ENCODE data around the gene LPXN.
"Not testable (repeated sequence)": the region's sequence is repeated elsewhere in the genome, so short reads cannot be mapped to it uniquely, and the experiment has no call there.

Gene LPXN

DNA sequence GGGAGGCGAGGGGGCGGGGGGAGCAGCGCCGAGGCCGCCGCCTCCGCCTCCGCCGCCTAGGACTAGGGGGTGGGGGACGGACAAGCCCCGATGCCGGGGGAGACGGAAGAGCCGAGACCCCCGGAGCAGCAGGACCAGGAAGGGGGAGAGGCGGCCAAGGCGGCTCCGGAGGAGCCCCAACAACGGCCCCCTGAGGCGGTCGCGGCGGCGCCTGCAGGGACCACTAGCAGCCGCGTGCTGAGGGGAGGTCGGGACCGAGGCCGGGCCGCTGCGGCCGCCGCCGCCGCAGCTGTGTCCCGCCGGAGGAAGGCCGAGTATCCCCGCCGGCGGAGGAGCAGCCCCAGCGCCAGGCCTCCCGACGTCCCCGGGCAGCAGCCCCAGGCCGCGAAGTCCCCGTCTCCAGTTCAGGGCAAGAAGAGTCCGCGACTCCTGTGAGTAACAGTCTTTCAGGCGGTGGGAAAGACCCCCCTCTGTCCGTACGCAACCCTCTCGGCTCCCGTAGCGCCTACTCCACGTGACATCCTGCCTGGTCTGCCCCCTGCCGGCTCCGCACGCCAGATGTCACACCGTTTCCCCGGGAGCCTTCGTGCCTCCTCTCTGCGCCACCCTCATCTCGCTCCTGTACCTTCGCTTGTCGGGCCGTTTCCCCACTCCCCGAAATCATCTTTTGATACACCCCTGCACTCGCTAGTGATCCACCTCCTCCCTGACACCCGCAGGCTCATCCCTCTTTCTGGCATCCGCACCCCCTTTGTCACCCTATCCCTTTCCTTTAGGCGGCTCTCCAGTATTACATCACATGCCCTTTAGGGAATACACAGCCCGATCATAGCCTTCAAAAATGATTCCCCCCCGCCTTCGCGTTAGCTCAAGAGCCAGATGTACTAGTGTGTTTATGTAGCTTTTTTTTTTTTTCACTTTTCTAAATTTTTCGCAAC, 3.8 kb upstream of the LPXN start:
- in situ Hi-C loops (cut with HindIII; ENCODE audit: low sequenced_read_pairs): no loop called here

DNA sequence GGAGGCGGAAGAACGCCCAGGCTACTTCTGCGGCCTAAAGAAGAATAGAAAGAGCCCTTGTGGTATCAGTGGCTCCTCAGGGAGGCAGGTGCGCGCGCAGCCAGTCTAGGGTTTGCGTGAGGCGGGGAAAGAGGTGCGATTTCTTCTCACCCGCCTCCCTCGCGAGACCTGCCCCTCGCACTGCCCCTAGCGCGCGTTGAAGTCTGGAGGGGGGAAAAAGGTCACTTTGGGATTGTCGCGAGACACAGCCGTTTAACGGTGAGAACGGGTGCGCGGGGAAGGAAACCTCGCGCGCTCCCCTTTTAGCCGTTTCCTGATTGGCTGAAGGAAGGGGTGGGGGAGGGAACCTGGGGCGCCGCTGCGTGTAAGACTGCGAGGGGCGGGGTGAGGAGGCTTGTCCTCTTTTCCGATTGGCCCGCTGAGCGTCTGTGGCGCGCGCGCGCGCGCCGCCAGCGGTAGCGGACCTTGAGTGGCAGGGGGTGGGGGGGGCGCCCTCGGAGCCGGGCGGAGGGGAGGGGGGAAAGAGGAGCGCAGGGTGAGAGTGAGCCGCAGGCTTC, 3.1 kb upstream of the LPXN start, which contains the start of gene ZFP91:
ZFP91 (plus strand) TSS at position 429 of the 557 bp plus-strand sequence. CDS start 219 bp downstream, outside the sequence.
- in situ Hi-C loops (cut with HindIII; ENCODE audit: low sequenced_read_pairs): no loop called here

DNA sequence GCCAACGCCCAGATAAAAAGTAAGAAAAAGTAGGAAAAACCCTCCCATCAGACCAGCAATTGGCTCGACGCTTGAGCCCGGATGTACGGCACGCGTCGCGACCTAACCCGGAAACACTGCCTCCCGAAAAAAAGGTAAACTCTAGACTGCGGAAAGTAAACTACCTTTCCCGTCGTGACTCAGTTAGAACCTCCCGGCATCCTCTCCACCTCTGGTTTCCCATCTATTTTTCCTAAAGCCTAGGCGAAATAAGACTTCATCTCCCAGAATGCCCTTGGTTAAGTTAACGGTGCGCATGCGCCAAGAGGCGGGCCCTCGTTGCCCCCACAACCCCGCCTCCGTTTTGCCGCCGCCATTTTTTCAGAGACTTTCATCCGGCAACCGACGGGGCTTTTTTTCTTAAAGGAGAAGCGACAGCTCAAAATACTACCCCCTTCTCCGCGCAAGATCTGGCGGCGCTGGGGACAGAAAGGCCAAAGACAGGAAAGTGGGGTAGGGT, 2.5 kb upstream of the LPXN start:
- in situ Hi-C loops (cut with HindIII; ENCODE audit: low sequenced_read_pairs): no loop called here

DNA sequence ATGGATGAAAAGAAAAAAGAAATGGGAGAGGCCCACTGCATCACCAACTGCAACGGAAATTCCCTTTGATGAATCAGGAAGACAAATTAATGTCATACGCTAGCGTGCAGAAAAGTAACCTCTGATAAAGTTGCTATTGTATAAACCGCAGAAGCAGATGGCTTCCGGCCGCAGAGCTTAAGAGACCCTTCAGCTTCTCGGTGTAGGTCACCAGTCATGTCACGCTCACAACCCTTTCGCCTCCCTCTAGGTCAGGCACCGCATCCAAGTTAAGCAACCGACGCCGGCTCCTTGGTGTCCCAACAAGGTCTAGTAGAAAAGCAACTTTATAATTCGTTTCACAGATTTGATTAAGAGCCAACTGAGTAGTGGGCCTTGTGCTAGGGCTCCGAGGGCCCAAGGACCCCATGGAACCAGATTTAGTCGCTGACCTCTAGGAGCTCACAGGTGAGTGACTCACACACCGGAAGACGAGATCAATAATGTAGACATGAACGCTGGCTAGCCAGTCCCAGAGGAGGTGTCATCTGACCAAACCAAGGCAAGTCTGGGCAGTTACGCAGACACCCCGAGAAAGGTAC, 2.0 kb upstream of the LPXN start:
- in situ Hi-C loops (cut with HindIII; ENCODE audit: low sequenced_read_pairs): no loop called here

DNA sequence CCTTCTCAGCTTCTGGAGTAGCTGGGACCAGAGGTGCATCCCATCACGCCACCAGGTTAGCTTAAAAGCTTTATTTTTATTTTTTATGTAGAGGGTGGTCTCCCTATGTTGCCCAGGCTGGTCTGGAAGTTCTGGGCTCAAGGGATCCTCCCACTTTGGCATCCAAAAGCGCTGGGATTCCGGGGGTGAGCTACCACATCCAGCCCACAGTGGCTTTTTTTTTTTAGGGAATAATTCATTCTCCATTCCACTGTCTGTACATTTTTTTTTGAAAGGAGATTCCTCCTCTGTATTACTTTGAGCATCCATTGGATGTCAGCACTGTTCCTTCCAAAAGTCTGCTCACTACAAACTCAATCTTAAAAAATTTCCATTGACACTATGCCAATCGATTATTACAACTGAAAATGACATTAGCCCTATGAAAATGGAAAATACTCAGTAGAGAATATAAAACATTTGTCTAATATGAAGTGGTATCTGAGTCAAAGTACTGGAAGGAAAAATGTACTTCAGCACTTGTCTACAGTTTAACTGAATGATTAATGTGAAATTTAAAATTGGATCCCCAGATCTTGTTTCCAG, 1.3 kb upstream of the LPXN start:
- in situ Hi-C loops (cut with HindIII; ENCODE audit: low sequenced_read_pairs): no loop called here

DNA sequence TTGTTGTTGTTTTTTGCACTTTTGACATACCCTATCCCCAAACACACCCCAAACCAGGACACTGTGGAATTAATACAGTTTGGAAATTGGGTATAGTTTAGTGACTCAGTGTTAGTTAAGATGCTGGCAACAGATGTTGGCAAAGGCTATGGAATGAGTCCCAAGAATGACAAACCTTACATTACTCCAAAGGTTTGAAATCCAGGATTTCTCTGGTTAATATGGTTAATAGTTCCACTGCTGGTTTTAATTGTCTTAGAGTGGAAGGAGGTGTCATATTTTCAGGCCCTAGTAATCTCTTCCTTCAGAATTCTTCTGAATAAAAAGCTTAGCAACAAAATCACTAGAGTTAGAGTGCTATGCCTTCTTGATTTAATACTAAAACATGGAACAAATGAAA, 775 bp downstream of the LPXN start:
- in situ Hi-C loops (cut with HindIII; ENCODE audit: low sequenced_read_pairs): no loop called here

DNA sequence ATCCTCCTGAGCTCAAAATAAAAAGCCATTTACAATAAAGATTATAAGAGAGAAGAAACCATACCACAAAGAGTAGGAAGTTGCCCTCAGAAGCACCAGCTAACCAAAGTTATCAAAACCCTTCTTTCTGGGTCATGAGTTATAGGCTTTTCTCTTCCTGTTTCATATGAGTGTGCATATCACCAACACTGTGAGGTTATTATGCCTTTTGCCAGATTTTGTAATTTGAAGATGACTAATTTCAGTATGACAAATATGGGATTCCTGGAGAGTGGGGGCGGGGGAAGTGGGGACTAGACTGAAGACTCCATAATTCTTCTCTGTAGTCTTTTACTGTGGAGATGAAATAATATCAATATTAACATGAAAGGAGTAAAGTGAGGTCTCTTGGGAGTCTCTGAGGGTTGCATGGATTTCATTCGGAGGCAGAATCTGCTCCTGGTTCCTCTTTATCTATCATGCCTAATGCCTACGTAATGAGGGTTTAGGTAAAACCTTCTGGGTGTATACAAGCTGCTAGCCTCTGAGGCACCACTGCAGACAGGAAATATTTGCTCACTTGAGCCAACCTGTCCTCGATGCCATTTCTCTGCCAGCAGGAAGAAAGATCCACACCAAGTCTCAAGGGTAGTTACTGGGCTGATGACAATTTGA, 2.1 kb downstream of the LPXN start:
- in situ Hi-C loops (cut with HindIII; ENCODE audit: low sequenced_read_pairs): no loop called here

DNA sequence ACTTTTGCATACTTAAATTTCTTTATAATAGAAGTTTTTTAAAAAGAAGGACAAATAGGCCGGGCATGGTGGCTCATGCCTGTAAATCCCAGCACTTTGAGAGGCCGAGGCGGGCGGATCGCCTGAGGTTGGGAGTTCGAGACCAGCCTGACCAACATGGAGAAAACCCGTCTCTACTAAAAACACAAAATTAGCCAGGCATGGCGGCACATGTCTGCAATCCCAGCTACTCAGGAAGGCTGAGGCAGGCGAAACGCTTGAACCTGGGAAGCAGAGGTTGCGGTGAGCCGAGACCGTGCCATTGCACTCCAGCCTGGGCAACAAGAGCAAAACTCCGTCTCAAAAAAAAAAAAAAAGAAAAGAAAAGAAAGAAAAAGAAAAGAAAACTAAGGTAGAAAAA, 2.8 kb downstream of the LPXN start:
- in situ Hi-C loops (cut with HindIII; ENCODE audit: low sequenced_read_pairs): not testable (repeated sequence)

DNA sequence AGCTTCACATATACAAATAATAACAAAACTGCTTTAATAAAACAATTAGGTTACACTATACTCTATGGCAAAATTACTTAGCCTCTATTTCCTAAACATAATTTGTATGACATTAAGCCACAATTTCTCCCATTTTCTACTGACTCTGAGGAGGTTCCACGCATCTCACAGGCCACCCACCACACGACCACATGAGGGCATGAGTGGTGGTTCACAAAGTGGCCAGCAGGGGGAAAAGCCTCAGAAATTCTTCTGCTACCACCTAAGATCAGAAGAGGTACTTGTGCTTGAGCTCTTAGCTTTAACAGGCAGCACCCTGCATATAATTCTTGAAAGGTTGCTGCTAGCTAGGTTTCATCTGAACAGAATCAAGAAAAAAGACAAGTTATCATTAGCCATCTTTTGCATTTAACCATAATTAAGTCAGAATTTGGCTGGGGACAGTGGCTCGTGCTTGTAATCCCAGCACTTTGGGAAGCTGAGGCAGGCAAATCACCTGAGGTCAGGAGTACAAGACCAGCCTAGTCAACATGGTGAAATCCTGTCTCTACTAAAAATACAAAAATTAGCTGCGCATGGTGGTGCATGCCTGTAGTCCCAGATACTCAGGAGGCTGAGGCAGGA, 7.7 kb downstream of the LPXN start:
- in situ Hi-C loops (cut with HindIII; ENCODE audit: low sequenced_read_pairs): no loop called here

DNA sequence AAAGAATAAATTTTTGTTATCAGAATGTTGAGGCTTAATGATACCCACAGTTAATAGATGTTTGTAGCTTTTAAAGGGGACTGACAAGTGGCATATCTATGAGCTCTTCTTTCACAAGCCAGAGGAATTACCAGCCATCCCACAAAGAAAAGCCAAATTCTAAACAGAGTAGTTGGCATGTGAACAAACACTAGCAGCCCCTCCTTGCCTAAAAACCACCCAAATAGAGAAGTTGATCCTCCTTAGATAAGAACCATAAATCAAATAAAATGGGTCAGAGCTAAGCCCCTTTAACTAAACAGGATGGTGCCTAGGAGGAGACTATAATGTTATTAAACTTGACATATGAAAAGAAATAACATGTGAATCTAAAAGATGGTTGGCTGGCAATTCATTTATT, 11.4 kb downstream of the LPXN start:
- in situ Hi-C loops (cut with HindIII; ENCODE audit: low sequenced_read_pairs): no loop called here

DNA sequence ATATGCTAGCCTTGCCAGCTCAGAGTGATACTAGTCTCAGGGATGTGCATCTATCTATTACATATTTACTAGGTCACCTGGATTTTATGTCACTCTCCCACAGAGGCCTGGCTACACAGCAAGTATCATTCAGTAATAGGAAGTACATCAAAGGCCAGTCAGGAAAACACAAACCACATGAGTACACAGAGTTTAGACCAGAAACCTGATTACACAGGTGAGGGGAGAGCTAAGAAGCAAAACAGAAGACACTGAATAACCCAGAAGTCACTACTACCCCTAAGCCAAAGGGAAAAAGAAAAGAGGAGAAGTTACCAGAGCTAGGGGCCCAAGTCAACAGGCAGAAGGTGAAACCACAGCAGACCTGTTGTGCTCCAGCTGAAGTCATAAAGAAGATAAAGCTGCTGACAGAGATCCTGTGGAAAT, 13.3 kb downstream of the LPXN start:
- in situ Hi-C loops (cut with HindIII; ENCODE audit: low sequenced_read_pairs): no loop called here

DNA sequence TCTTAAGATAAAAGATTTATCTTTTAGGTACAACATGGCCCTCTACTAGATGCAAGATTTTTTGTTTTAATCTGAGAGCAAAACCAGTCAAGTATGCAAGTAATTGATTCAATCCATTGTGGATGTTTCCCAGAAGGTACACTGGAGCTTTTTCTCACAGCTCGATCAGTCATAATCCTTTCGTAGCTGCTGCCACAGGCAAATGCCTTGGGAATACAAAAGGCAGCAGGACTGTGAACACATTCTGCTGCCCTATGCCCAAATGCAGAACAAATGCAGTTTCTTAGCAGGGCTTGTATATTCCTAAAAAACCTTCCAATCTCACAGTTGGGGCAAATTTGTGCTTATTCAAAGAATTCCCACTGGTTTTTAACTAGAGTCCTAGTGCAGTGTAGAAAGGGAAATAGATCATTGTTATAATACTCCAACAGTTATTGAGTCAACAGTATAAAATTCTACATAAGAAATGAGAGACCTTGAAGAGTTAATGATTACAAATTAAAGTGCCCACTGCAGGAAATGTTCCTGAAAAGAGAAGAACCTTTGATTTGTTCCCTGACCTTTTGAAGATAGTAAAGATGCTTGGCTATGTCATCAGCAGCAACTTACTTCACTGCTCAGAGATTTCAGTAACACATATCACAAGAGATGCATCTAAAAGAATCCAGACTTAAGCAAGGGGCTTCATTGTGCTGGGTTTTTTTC, 14.1 kb downstream of the LPXN start:
- in situ Hi-C loops (cut with HindIII; ENCODE audit: low sequenced_read_pairs): no loop called here

DNA sequence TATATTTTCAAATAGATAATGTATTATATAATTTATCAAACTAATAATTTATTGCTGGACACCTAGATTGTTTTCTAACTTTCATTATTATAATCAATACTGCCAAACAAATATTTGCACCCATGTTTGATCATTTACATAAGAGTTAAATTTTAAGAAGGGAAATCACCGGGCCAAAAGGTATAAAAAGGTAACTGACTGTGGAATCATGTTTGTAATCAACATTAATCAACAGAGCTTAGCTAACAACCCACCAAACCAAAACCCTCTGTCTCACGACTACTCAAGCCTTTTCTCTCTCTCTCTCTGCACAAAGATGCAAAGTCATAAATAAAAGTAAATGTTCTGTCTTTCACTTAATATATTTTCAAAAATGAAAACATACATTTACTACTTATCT, 14.8 kb downstream of the LPXN start:
- in situ Hi-C loops (cut with HindIII; ENCODE audit: low sequenced_read_pairs): no loop called here

DNA sequence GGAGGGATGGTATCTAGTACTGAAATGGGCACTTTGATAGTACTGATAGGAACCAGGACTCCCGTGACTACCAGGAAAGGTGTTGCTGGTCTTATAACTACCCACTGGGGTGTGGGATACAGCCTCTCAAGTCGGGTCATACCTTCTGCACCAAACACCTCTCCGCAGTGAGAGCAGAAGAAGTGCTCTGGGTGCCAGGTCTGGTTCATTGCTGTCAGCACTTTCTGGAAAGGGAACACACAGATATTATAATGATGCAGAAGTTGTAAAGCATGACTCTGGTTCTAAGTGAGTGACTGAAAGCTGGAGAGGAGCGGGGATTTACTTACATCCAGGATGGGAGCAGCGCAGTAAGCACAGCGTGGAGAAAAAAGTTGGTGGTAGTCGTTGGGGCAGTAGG, 26.0 kb downstream of the LPXN start:
- in situ Hi-C loops (cut with HindIII; ENCODE audit: low sequenced_read_pairs): no loop called here

DNA sequence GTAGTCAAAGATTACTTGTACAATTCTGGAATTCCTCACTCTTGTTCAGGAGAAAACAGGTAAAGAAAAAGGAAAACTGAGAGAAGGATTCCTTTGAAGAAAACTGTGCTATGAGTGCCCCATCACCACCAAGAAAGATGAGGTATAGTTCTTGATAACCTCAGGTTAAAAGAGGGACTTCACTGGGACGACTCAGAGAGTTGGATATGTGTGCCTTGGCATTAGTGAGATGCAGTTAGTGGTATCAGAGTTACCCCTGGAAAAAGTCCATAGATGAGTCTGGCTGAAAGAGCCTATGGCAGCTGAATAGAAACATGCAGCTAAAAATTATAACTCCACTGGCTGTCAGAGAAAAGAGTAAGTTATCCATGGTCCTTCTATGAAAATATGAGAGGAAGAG, 28.8 kb downstream of the LPXN start:
- in situ Hi-C loops (cut with HindIII; ENCODE audit: low sequenced_read_pairs): no loop called here

DNA sequence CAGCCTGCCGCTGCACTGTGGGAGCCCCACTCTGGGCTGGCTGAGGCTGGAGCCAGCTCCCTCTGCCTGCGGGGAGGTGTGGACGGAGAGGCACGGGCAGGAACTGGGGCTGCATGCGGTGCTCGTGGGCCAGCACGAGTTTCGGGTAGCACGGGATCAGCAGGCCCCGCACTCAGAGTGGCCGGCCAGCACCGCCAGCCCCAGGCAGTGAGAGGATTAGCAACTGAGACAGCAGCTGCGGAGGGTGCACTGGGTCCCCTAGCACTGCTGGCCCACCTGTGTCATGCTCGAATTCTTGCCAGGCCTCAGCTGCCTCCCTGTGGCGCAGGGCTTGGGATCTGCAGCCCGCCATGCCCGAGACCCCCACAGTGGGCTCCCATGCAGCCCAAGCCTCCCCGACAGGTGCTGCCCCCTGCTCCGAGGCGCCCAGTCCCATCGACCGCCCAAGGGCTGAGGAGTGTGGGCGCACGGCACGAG, 43.8 kb downstream of the LPXN start:
- in situ Hi-C loops (cut with HindIII; ENCODE audit: low sequenced_read_pairs): no loop called here

DNA sequence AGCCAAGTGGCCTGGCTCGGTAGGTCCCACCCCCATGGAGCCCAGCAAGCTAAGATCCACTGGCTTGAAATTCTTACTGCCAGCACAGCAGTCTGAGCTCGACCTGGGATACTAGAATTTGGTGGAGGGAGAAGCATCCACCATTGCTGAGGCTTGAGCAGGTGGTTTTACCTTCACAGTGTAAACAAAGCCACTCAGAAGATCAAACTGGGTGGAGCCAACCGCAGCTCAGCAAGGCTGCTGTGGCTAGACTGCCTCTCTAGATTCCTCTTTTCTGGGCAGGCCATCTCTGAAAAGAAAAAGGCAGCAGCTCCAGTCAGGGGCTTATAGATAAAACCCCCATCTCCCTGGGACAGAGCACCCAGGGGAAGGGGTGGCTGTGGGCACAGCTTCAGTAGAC, 45.4 kb downstream of the LPXN start:
- in situ Hi-C loops (cut with HindIII; ENCODE audit: low sequenced_read_pairs): no loop called here

DNA sequence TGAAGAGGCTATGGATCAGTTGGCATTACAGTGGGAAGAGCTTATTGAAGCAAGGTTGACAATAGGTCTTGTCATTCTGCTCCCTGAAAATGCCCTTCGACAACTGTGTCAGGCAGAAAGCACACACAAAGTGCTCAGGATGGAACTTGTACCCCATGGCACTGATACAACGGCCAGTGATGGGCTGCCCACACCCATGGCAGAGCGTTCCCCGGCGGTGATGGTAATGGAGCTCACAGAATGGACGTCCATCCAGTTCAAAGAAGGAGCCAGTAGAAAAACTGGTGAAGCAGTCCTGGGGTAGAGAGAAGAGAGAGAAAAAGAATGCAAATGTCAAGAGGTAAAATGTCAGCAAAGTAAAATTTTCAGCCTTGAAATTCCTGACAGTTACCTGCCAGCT, 48.2 kb downstream of the LPXN start:
- in situ Hi-C loops (cut with HindIII; ENCODE audit: low sequenced_read_pairs): no loop called here

DNA sequence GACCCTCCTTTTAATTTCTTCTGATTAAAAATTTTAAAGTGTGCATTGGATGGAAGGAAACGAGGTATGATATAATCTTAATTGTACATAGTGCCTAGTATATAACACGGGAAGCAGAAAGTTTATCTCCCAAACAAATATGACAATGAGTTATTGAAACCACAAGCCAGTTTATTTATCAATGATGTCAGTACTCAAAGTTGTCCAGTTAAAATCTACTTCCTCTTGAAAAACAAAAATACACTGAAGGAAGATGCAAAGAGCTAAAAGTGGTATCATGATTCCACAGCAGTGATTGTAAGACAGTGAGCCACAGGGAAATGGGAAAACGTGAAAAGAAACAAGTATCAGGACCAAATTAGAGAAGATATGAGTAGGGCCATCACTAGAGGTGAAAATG, 48.9 kb downstream of the LPXN start:
- in situ Hi-C loops (cut with HindIII; ENCODE audit: low sequenced_read_pairs): no loop called here
